ENCODE data around the gene DIAPH3. TPM values are rescaled to one million over a fixed set of nuclear protein-coding genes. Genes with fewer than 3 reads are reported as not detected.

The DIAPH3 gene
- polyA plus RNA-seq, 3 donors = 0.04 to 0.09 TPM; not detected in 1

GRCh38 chr13:59623206-59623915 is 540.4 kb downstream of the DIAPH3 start:
- H3K36me3 Mint-ChIP-seq = no peaks in the 10 kb centered on the region
- no peaks in the 10 kb centered on the region for H3K4me1 ChIP-seq (ENCODE audit: control insufficient read depth in 1 of 2, insufficient read depth in 2 of 2, low read length in 2 of 2)
- no peak for TF ChIP-seq CTCF (IDR thresholded peaks at IDR 0.05)
- H3K27me3 ChIP-seq (ENCODE audit: control insufficient read depth in 2 of 2, insufficient read depth in 2 of 2, low read length in 2 of 2) = no peaks in the 10 kb centered on the region
- H3K27me3 Mint-ChIP-seq (ENCODE audit: low read depth in 3 of 3) = peaks cover 3% of the 10 kb centered on the region in 3 donors
- no peak overlapping the region for H3K4me3 ChIP-seq (replicated peaks in 1 of 3; ENCODE audit: low read depth in 2 of 3, low read length in 3 of 3)
- 0% methylated on average over 1 of the region's 4 CpGs for WGBS (ENCODE audit: insufficient coverage)
- no peak overlapping the region for H3K27ac ChIP-seq (ENCODE audit: low read depth in 1 of 2, low read length in 2 of 2)
- no peak overlapping the region for H3K4me3 Mint-ChIP-seq
- no peaks in the 10 kb centered on the region for H3K36me3 ChIP-seq (replicated peaks in 1 of 2; ENCODE audit: control insufficient read depth in 1 of 2, insufficient read depth in 2 of 2, low read length in 2 of 2)
- H3K9me3 Mint-ChIP-seq = peaks cover 0 to 8% (median 5%) of the 10 kb centered on the region in 7 donors
- DNase-seq = no peak
- no peaks in the 10 kb centered on the region for H3K4me1 Mint-ChIP-seq
- no peaks in the 10 kb centered on the region for H3K79me2 ChIP-seq (ENCODE audit: insufficient read depth, low read length)
- no peak overlapping the region for H2AFZ ChIP-seq (ENCODE audit: insufficient read depth, low read depth, low read length, poor library complexity, severe bottlenecking)
- intact Hi-C loops (cut with micrococcal nuclease) = no loop called here
- H3K9ac ChIP-seq (ENCODE audit: insufficient read depth, low read length, poor library complexity, severe bottlenecking) = no peak overlapping the region
- H3K27ac Mint-ChIP-seq = no peak overlapping the region
- H4K20me1 ChIP-seq (ENCODE audit: insufficient read depth, low read length) = no peaks in the 10 kb centered on the region
- H3K9me3 ChIP-seq (replicated peaks in 1 of 2; ENCODE audit: control insufficient read depth in 1 of 2, insufficient read depth in 1 of 2, low read length in 2 of 2) = peaks cover 0 to 4% of the 10 kb centered on the region in 2 donors
- H3K4me2 ChIP-seq (replicated peaks; ENCODE audit: extremely low read depth, low read length, poor library complexity, severe bottlenecking) = no peak overlapping the region

- intact Hi-C loops (cut with micrococcal nuclease) = no loop called here
- no peak overlapping the region for H3K27ac ChIP-seq (ENCODE audit: low read depth in 1 of 2, low read length in 2 of 2)
Observed at GRCh38 chr13:59621773-59622172, 542.0 kb downstream of the DIAPH3 start.

More at GRCh38 chr13:59621773-59622172, 542.0 kb downstream of the DIAPH3 start:
- Histone ChIP-seq H3K9me3 (replicated peaks in 1 of 2; ENCODE audit: control insufficient read depth in 1 of 2, insufficient read depth in 1 of 2, low read length in 2 of 2) (peaks cover 14 to 15% of the 10 kb centered on the region in 2 donors), H3K79me2 (ENCODE audit: insufficient read depth, low read length) (no peaks in the 10 kb centered on the region), H3K4me2 (replicated peaks; ENCODE audit: extremely low read depth, low read length, poor library complexity, severe bottlenecking) (no peak overlapping the region), H3K9ac (ENCODE audit: insufficient read depth, low read length, poor library complexity, severe bottlenecking) (no peak overlapping the region), H3K4me1 (ENCODE audit: control insufficient read depth in 1 of 2, insufficient read depth in 2 of 2, low read length in 2 of 2) (no peaks in the 10 kb centered on the region), H3K4me3 (replicated peaks in 1 of 3; ENCODE audit: low read depth in 2 of 3, low read length in 3 of 3) (no peak overlapping the region), H3K27me3 (ENCODE audit: control insufficient read depth in 2 of 2, insufficient read depth in 2 of 2, low read length in 2 of 2) (no peaks in the 10 kb centered on the region), H4K20me1 (ENCODE audit: insufficient read depth, low read length) (no peaks in the 10 kb centered on the region), H2AFZ (ENCODE audit: insufficient read depth, low read depth, low read length, poor library complexity, severe bottlenecking) (no peak overlapping the region), H3K36me3 (replicated peaks in 1 of 2; ENCODE audit: control insufficient read depth in 1 of 2, insufficient read depth in 2 of 2, low read length in 2 of 2) (no peaks in the 10 kb centered on the region)
- Mint-ChIP-seq H3K27me3 (ENCODE audit: low read depth in 3 of 3) (peaks cover 3% of the 10 kb centered on the region in 3 donors), H3K9me3 (peaks cover 4 to 20% (median 18%) of the 10 kb centered on the region in 7 donors), H3K36me3 (no peaks in the 10 kb centered on the region), H3K27ac (no peak overlapping the region), H3K4me3 (no peak overlapping the region), H3K4me1 (no peaks in the 10 kb centered on the region)
- no peak for TF ChIP-seq CTCF (IDR thresholded peaks at IDR 0.05)
- no peak for DNase-seq

Small RNAs within 50 kb of the gene (small RNA-seq; reads per million reads assigned to genes)
- not detected for gene RN7SL375P (ENCODE audit: insufficient read length, low read depth)
- gene RNY4P28 (ENCODE audit: insufficient read length, low read depth) = 2.6 reads per million, percentile 13 among the genes with 10 or more reads in this experiment

Other genes with a start within 250 kb of the DIAPH3 start
- gene TDRD3, start 233.3 kb upstream of the DIAPH3 start, polyA plus RNA-seq = 1 to 10 TPM; 2.7 to 4.8 (median 4.7) TPM

All from CD14-positive monocyte (primary cell).